ENCODE data around the gene IFIT1.

Gene IFIT1

DNA sequence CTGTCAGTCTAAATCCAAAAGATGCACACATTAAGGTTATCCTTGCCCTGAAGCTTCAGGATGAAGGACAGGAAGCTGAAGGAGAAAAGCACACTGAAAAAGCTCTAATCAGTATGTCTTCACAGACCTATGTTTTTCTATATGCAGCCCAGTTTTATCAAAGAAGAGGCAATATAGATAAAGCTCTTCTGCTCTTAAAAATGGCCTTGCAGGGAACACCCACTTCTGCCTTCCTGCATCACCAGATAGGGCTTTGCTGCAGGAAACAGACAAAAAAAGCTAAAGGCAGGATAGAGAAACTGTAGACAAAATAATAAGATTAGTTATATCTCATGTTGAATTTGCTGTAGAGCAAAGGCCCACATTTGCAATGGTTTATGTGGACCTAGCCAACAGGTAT is 29.5 kb upstream of the IFIT1 start:
- DNase-seq: no peak
- in situ Hi-C loops (cut with MboI; ENCODE audit: low pct_unique_long_range_greater_than_20kb, low sequenced_read_pairs): no loop called here

DNA sequence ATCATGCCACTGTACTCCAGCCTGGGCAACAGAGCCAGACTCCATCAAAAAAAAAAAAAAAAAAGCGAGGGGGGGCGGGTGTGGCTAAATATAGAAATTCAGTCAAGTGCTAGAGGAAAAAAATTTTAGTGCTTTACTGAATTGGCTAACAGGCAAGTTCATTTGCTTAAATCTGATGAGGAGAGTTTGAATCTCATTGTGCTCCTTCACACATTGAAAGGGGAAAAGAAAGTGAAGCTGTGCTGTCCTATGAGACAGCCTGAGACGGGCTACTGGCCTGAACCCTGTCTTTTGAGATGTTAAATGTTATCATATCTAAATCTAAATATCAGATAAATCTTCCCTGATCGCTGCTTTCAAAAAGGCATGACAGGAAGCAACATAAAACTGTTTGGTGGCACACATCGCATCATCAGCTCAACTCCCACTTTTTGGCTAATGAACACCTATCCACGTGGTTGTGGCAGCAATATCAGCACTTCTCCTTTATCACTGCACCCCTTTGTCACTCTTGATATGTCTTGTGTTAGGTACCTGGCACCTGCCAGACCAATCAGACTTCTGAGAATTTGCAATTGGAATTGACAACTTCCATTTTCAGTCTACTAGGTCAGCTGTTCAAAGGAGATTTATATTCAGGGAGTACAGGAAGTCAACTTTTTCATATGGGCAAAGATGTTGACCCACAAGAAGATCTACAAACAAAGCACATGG is 28.5 kb upstream of the IFIT1 start:
- DNase-seq: no peak
- in situ Hi-C loops (cut with MboI; ENCODE audit: low pct_unique_long_range_greater_than_20kb, low sequenced_read_pairs): no loop called here

DNA sequence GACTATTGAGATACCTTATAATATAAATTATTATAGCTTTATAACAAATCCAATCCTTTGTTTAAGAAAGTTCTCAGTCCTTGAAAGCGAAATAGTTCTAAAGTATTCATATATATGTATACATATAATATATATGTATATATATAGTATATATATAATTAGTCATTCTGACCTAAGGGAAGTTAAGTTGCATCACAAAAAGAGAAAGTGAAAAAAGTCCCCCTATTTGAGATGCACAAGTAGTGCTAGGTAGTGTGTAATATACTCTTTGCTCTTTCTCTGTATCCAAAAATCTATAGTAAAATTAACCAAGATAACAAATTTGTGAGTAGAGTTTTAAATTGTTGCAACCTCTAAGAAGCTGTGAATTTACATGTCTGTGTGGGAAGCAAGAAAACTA is 27.9 kb upstream of the IFIT1 start:
- in situ Hi-C loops (cut with MboI; ENCODE audit: low pct_unique_long_range_greater_than_20kb, low sequenced_read_pairs): no loop called here
- DNase-seq: no peak

DNA sequence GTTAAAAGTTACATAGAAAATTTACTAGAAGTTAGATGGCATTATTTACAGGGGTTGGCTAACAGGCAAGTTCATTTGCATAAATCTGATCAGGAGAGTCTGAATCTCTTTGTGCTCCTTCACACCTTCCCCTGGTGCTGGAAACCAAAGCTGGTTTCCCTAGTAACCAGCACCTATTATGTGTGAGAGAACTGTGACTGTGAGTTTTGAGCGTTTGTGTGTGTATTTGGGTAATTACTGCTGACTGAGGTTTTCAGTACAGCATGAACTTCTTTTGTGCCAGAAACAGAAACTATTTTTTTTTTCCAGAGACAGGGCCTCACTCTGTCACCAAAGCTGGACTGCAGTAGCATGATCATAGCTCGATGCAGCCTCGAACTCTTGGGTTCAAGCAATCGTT is 24.9 kb upstream of the IFIT1 start:
- in situ Hi-C loops (cut with MboI; ENCODE audit: low pct_unique_long_range_greater_than_20kb, low sequenced_read_pairs): no loop called here
- DNase-seq: no peak

DNA sequence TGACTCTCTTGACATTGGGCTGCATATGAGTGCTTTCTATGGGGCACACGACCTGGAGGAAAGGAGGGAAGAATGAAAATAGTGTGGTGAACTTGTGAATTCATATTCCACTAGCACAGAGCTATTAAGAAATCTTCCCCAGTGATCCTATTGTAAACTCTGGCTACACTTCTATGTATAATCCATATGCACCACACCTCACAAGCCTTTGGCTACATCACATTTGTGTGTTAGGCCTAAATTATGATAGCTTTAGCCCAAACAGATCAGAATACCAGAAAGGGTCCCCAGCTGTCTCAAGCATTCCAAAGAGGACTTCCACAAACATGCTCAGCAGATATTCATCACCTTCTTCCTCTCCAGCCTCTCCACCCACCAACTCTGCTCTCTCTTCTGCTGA is 24.3 kb upstream of the IFIT1 start:
- DNase-seq: no peak
- in situ Hi-C loops (cut with MboI; ENCODE audit: low pct_unique_long_range_greater_than_20kb, low sequenced_read_pairs): no loop called here

DNA sequence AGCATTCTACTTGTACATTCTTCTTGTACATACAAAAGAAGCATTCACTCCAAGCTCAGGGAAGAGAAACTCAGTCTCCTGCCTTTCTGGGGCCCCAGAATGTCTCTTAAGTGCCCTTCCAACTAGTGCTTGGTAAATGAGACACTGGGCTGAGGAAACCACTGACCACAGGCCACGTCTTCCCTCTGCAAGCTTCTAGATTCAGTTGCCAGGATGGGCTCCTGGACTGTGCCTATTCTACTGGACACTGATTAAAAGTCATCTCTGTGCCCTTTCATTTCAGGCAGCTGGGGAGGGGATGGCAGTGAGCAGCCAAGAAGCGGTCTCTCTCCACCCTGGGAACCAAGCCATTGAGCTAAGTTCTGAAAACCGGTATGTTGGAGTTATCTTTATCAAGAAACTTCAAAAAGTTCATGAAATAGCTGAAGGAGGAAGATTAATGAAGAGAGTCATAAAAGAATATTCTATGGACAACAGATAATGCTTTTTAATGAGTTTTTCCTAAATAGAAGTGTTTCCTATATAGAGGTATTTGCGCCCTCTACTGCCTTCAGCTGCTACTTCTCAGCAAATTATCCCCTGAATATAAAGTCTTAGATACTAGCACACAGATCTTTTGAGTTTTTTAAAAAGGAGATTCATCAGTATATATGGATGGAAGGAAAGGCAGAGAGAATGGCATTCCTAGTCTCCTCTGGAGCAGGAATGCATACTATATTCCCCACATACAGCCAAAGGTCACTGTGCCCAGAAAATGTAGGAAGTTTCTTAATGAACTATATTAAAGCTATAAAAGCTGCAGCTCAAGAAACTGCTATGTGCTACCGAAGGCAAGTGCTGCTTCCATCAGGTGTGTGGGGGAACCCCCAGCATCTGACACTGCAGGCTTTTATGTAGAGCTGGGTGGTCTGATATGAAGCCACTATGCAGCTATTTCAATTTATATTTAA is 23.0 kb upstream of the IFIT1 start:
- in situ Hi-C loops (cut with MboI; ENCODE audit: low pct_unique_long_range_greater_than_20kb, low sequenced_read_pairs): loop anchor here (10.0 kb wide), 1 partner anchor 95 kb away; no protein-coding TSS in a partner anchor
- peak; percentile 62 for DNase-seq

DNA sequence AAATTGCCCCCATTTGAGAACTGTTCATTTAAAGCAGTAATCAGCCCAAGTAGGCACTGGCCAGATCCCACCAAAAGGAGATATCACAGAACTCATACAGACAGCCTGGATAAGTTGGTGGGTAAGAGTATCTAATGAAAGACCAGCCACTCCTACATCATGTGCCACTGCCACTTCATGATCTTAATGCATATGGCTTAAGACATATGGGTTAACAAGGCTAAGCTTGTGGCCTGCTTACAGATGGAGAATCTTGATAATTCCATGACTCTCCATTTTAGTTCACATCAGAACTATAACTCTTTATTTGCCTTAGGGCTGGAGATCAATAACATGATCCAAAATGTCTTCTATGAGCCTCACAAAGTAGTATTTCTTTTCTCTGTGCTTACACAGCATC is 21.3 kb upstream of the IFIT1 start:
- in situ Hi-C loops (cut with MboI; ENCODE audit: low pct_unique_long_range_greater_than_20kb, low sequenced_read_pairs): loop anchor here (10.0 kb wide), 1 partner anchor 96 kb away; no protein-coding TSS in a partner anchor
- DNase-seq: no peak

DNA sequence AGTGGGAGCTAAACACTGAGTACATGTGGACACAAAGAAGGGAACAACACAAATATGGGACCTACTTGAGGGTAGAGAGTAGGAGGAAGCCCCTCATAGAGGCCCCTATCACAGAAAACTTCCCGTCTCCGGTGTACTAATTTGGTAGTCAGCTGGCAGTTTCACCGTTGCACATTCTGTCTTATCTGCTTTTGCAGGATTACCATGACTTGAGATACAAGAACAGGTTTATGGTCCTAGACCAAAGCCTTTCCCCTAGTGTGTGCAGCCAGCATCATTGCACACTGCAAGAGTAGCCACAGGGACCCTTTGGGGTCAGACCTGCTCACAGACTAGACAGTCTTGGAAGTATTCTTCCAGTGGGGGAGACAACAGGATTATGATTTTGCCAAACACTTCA is 20.4 kb upstream of the IFIT1 start:
- in situ Hi-C loops (cut with MboI; ENCODE audit: low pct_unique_long_range_greater_than_20kb, low sequenced_read_pairs): loop anchor here (10.0 kb wide), 1 partner anchor 97 kb away; no protein-coding TSS in a partner anchor
- no peak for DNase-seq

DNA sequence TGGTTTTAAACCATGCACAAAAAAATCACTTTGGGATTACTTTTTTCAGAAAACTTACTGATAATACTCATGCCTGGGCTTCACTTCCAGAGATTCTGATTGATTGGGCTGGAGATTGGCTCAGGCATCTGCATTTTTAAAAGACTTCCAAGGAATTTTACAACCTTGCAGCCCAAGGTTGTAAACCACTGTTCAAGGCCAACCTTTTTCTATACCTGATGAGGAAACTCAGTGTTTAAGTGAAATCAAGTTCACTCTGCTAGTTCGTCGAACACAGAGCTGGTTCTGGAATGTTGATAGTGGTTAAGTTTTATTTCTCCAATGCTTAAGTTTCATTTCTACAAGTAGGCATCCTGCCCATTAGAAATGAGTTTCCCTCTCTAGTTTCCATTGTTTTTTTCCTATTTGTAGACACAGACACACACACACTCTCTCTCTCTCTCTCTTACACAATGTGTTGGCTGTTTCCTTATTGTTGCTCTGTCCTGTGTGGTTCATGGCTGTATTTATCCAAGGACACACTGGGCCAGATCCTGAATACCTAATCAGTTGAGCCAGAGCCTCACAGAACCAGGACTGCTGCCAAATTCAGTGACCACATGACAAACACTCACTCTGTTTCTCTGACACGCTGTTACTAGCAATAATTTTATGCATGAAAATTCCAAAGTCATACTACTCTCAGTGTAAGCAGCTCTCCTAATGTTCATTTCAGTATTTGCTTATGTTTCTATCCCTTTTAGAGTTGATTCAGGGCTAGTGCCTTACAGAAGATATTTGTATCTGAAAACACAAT is 18.3 kb upstream of the IFIT1 start:
- no peak for DNase-seq
- in situ Hi-C loops (cut with MboI; ENCODE audit: low pct_unique_long_range_greater_than_20kb, low sequenced_read_pairs): loop anchor here (10.0 kb wide), 1 partner anchor 99 kb away; no protein-coding TSS in a partner anchor

DNA sequence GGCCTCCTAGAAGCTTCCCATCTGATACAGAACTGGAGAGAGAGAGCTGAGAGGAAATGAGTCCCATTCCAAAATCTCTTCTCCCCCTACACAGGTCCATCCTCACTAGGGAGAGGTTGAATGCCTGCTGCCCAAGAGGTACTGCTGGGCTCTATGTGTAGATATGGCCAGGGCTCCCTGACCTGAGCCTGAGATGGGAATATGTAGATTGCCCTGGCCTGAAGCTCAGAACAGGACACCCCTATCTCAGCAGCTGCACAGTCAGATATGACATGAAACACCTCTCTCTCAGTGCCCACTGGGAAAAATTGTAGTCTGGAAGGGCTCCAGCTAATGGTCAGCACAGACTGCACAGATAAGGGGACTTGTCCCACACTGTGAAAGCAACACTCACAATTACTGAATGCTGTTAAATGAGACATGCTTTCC is 17.7 kb upstream of the IFIT1 start:
- in situ Hi-C loops (cut with MboI; ENCODE audit: low pct_unique_long_range_greater_than_20kb, low sequenced_read_pairs): loop anchor here (10.0 kb wide), 1 partner anchor 100 kb away; no protein-coding TSS in a partner anchor
- DNase-seq: no peak

DNA sequence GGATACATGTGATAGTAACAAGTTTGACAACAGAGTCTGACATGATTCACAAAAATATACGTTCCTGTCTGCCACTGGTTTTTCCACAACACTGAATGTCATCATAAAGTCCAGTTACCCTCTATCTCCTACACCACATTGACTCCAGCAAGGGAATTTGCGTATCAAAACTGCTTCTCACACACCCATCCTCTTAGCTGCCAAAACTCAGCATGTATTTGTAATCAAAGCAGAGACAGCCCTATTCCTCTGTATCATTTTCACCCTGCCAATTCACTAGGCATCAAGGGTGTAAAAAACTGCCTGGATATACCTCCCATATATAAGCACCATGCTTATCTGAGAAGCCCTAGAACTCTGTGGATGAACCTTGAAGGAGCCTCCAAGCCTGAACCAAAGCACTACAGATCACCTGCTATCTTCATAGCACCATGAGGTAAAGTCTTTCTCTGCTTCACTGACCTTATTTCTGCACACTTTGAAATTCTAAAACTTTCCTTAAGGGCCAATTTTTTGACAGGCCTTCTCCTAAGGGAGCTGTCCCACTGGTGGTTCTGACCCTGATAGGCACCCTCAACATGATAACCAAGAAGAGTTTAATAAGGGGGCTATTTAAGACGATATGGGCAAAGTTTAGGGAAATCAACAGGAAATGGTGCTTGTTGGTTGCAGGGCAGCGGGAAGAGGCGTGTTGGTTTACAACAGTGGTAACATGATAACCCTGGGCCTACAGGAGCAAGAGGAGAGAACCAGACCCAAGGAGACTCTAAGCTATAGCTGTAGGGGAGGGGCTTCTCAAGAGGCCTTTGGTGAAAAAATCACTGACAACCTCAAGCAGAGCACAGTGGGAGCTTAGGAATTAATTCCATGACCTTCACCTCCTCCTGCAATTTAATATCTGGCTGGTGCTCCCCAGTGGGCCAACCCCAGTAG is 14.5 kb upstream of the IFIT1 start, which contains the start of gene IFIT1B:
TSS of gene IFIT1B (plus strand) at position 352 of the 933 bp plus-strand sequence. CDS start at position 432, 80 bp downstream.
- DNase-seq: no peak
- in situ Hi-C loops (cut with MboI; ENCODE audit: low pct_unique_long_range_greater_than_20kb, low sequenced_read_pairs): loop anchor here (10.0 kb wide), 1 partner anchor 103 kb away; no protein-coding TSS in a partner anchor

DNA sequence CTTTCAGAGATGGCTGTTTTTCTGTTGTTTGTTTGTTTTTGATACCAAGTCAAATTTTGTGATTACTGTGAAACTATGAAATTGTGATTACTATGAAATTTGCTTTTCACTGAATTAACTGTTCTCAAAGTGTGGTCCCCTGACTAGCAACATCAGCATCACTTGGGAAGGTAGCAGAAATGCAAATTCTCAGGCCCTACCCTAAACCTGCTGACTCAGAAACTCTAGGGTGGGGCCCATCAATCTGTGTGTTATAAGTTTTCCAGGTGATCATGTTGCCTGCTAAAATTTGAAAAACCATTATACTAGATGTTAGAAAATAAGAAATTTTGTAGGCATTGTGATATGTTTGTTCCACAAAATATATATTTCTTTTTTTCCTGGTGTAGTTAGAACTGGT is 13.3 kb upstream of the IFIT1 start:
- no peak for DNase-seq
- in situ Hi-C loops (cut with MboI; ENCODE audit: low pct_unique_long_range_greater_than_20kb, low sequenced_read_pairs): loop anchor here (10.0 kb wide), 1 partner anchor 104 kb away; no protein-coding TSS in a partner anchor

DNA sequence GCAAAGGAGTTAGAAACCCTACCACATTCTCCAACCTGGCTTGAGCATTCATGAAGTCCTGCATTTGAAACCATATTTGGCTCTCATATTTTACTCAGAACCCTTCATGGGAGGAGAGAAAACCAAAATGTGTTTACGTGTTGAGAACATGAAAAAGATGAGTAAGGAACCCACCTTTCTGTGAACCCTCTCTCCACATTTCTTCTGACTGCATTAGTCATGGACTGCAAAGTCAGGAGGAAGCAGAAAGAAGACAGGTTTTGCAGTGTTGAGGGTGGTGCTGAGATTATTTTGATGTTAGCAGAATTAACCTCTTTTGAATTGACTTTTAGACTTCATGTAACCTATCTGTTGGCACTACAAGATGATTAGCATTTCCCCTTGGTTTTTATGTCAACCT is 9.7 kb upstream of the IFIT1 start:
- in situ Hi-C loops (cut with MboI; ENCODE audit: low pct_unique_long_range_greater_than_20kb, low sequenced_read_pairs): no loop called here
- no peak for DNase-seq

DNA sequence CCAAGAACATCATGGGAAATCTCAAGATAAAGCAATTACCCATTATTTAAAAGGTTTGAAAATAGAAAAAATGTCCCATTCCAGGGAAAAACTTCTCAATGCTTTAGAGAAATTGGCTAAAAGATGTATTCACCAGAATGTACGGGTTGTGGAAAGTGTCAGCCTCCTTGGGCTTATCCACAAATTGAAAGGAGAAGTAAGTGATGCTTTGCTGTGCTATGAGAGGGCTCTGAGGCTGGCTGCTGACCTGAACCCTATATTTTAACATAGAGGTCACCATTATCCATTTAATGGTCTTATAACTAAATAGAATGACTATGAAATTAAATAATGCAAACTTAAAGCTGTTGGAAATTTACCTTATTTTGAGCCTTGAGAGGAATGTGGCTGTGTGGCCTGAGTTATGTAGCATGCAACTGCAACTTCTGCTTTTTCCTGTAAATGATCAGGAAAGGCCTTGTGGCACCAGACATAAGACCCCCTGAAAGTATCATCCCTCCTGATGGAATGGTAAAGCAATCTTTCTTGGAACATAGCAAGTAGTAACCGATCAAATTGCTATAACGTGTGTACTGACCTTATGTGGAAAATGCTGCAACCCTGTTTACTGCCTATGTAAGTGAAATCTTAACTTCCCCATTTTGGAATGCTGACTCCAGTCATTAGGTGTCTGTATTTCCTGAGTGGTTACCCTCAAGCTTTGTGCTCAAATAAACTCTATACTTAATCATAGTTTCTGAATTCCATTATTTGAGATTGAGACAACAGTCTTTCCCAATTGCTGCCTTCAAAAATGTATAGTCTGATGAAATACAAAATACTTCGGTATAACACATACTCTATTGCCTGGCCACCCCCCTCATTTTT is 7.7 kb upstream of the IFIT1 start:
- in situ Hi-C loops (cut with MboI; ENCODE audit: low pct_unique_long_range_greater_than_20kb, low sequenced_read_pairs): no loop called here
- peak; percentile 84 for DNase-seq

DNA sequence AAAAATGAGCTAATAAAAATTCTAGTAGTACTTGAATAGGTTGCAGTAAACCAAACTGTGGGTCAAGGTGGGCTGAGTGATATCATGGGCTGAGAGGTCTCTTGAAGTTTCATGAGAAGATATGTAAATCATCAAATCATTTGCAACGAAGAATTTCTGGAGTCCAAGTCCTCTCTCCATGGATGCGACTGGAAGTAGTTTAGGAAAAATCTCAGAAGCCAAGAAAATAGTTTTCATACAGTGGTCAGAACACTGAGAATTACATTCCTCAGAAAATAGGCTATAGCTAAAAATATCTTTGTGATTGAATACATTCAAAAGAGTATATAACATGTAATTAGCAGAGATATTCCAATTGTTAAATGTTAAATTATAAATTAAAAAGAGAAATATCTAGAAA is 3.6 kb upstream of the IFIT1 start:
- no peak for DNase-seq
- in situ Hi-C loops (cut with MboI; ENCODE audit: low pct_unique_long_range_greater_than_20kb, low sequenced_read_pairs): no loop called here

DNA sequence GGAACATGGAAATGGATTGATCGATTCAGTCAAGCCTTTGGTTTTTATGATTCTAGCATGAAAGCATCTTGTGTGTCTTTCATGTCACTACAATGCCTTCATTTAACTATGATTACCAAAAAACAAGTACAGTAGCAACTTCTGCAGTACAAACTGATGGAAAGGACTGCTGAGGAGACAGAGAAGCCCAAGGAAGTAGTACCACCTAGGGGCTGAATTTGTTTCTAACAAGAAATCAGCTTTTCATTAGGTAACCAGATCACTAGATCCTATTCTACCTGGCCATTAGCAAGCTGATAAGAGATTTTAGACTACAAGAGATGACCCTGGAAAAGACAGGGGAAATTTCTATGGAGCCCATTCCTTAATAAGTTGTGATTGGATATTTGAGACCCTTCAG is 3.2 kb upstream of the IFIT1 start:
- DNase-seq: peak; percentile 34
- in situ Hi-C loops (cut with MboI; ENCODE audit: low pct_unique_long_range_greater_than_20kb, low sequenced_read_pairs): no loop called here
